Measurements from ENCODE around the gene GALNT2. TPM values are rescaled to one million over a fixed set of nuclear protein-coding genes. Genes with fewer than 3 reads are reported as not detected.

The GALNT2 gene
- total RNA-seq, 2 experiments from 2014 or later, result 59.8 to 62.4 TPM

GRCh38 chr1:230032516-230033281 is 34.3 kb upstream of the GALNT2 start:
- CTCF ChIA-PET, result no interaction called here
- Mint-ChIP-seq H3K36me3 (ENCODE audit: low read depth) (peaks cover 1% of the 10 kb centered on the region), H3K9me3 (peaks cover 8% of the 10 kb centered on the region), H3K27ac (no peak overlapping the region), H3K4me1 (ENCODE audit: low read depth) (peaks cover 29% of the 10 kb centered on the region), H3K27me3 (ENCODE audit: low read depth) (no peaks in the 10 kb centered on the region), H3K4me3 (no peak overlapping the region)
- DNase-seq, result no peak
- intact Hi-C loops (cut with micrococcal nuclease), result no loop called here

- no peak overlapping the region for H3K4me3 Mint-ChIP-seq
- no peak overlapping the region for H3K27ac Mint-ChIP-seq
- H3K36me3 Mint-ChIP-seq (ENCODE audit: low read depth), result peaks cover 1% of the 10 kb centered on the region
- no peak for DNase-seq
- intact Hi-C loops (cut with micrococcal nuclease), result no loop called here
- no peaks in the 10 kb centered on the region for H3K27me3 Mint-ChIP-seq (ENCODE audit: low read depth)
- no peaks in the 10 kb centered on the region for H3K4me1 Mint-ChIP-seq (ENCODE audit: low read depth)
- CTCF ChIA-PET, result no interaction called here
- H3K9me3 Mint-ChIP-seq, result peaks cover 8% of the 10 kb centered on the region
Observed at GRCh38 chr1:230037261-230037660, 29.8 kb upstream of the GALNT2 start.

- Mint-ChIP-seq H3K4me3 (no peak overlapping the region), H3K4me1 (ENCODE audit: low read depth) (no peaks in the 10 kb centered on the region), H3K27me3 (ENCODE audit: low read depth) (peaks cover 6% of the 10 kb centered on the region), H3K27ac (no peak overlapping the region), H3K9me3 (peaks cover 8% of the 10 kb centered on the region), H3K36me3 (ENCODE audit: low read depth) (peaks cover 1% of the 10 kb centered on the region)
- intact Hi-C loops (cut with micrococcal nuclease), result no loop called here
- CTCF ChIA-PET, result interaction anchor here (0.6 kb wide), 1 partner anchor 332 kb away, joined by 3 read pairs; no protein-coding TSS in a partner anchor
- no peak for DNase-seq
Observed at GRCh38 chr1:230040440-230040839, 26.6 kb upstream of the GALNT2 start.

GRCh38 chr1:230043081-230043480 is 24.0 kb upstream of the GALNT2 start:
- H3K9me3 Mint-ChIP-seq, result no peaks in the 10 kb centered on the region
- intact Hi-C loops (cut with micrococcal nuclease), result no loop called here
- no peak overlapping the region for H3K4me3 Mint-ChIP-seq
- no peaks in the 10 kb centered on the region for H3K4me1 Mint-ChIP-seq (ENCODE audit: low read depth)
- no peaks in the 10 kb centered on the region for H3K36me3 Mint-ChIP-seq (ENCODE audit: low read depth)
- CTCF ChIA-PET, result no interaction called here
- H3K27me3 Mint-ChIP-seq (ENCODE audit: low read depth), result peaks cover 6% of the 10 kb centered on the region
- H3K27ac Mint-ChIP-seq, result no peak overlapping the region
- DNase-seq, result no peak

- no peaks in the 10 kb centered on the region for H3K9me3 Mint-ChIP-seq
- peaks cover 6% of the 10 kb centered on the region for H3K27me3 Mint-ChIP-seq (ENCODE audit: low read depth)
- DNase-seq, result no peak
- H3K4me3 Mint-ChIP-seq, result no peak overlapping the region
- H3K27ac Mint-ChIP-seq, result no peak overlapping the region
- no peaks in the 10 kb centered on the region for H3K36me3 Mint-ChIP-seq (ENCODE audit: low read depth)
- intact Hi-C loops (cut with micrococcal nuclease), result no loop called here
- CTCF ChIA-PET, result no interaction called here
- no peaks in the 10 kb centered on the region for H3K4me1 Mint-ChIP-seq (ENCODE audit: low read depth)
Observed at GRCh38 chr1:230044729-230045128, 22.3 kb upstream of the GALNT2 start.

GRCh38 chr1:230047114-230047865 is 19.7 kb upstream of the GALNT2 start:
- CTCF ChIA-PET, result no interaction called here
- intact Hi-C loops (cut with micrococcal nuclease), result no loop called here
- peaks cover 3% of the 10 kb centered on the region for H3K4me1 Mint-ChIP-seq (ENCODE audit: low read depth)
- DNase-seq, result no peak
- no peak overlapping the region for H3K4me3 Mint-ChIP-seq
- H3K9me3 Mint-ChIP-seq, result peaks cover 3% of the 10 kb centered on the region
- no peak overlapping the region for H3K27ac Mint-ChIP-seq
- H3K27me3 Mint-ChIP-seq (ENCODE audit: low read depth), result peaks cover 6% of the 10 kb centered on the region
- H3K36me3 Mint-ChIP-seq (ENCODE audit: low read depth), result no peaks in the 10 kb centered on the region

- peaks cover 3% of the 10 kb centered on the region for H3K9me3 Mint-ChIP-seq
- no peak for DNase-seq
- H3K4me3 Mint-ChIP-seq, result no peak overlapping the region
- no peaks in the 10 kb centered on the region for H3K36me3 Mint-ChIP-seq (ENCODE audit: low read depth)
- CTCF ChIA-PET, result no interaction called here
- intact Hi-C loops (cut with micrococcal nuclease), result no loop called here
- H3K27ac Mint-ChIP-seq, result no peak overlapping the region
- H3K4me1 Mint-ChIP-seq (ENCODE audit: low read depth), result peaks cover 3% of the 10 kb centered on the region
- peaks cover 2% of the 10 kb centered on the region for H3K27me3 Mint-ChIP-seq (ENCODE audit: low read depth)
Observed at GRCh38 chr1:230048322-230048721, 18.7 kb upstream of the GALNT2 start.

- Mint-ChIP-seq H3K27ac (no peak overlapping the region), H3K9me3 (peaks cover 3% of the 10 kb centered on the region), H3K4me3 (no peak overlapping the region), H3K27me3 (ENCODE audit: low read depth) (no peaks in the 10 kb centered on the region), H3K4me1 (ENCODE audit: low read depth) (peaks cover 3% of the 10 kb centered on the region), H3K36me3 (ENCODE audit: low read depth) (no peaks in the 10 kb centered on the region)
- intact Hi-C loops (cut with micrococcal nuclease), result no loop called here
- no peak for DNase-seq
- CTCF ChIA-PET, result no interaction called here
Observed at GRCh38 chr1:230048922-230049321, 18.1 kb upstream of the GALNT2 start.

- Mint-ChIP-seq H3K4me1 (ENCODE audit: low read depth) (peaks cover 3% of the 10 kb centered on the region), H3K27me3 (ENCODE audit: low read depth) (no peaks in the 10 kb centered on the region), H3K4me3 (no peak overlapping the region), H3K9me3 (peaks cover 3% of the 10 kb centered on the region), H3K36me3 (ENCODE audit: low read depth) (no peaks in the 10 kb centered on the region), H3K27ac (no peak overlapping the region)
- DNase-seq, result no peak
- intact Hi-C loops (cut with micrococcal nuclease), result loop anchor here (10.0 kb wide), 1 partner anchor 195 kb away; no protein-coding TSS in a partner anchor
- CTCF ChIA-PET, result no interaction called here
Observed at GRCh38 chr1:230049731-230050130, 17.3 kb upstream of the GALNT2 start.

GRCh38 chr1:230050973-230051735 is 15.9 kb upstream of the GALNT2 start:
- H3K36me3 Mint-ChIP-seq (ENCODE audit: low read depth), result no peaks in the 10 kb centered on the region
- CTCF ChIA-PET, result no interaction called here
- H3K27me3 Mint-ChIP-seq (ENCODE audit: low read depth), result no peaks in the 10 kb centered on the region
- no peak overlapping the region for H3K4me3 Mint-ChIP-seq
- DNase-seq, result no peak
- intact Hi-C loops (cut with micrococcal nuclease), result loop anchor here (10.0 kb wide), 1 partner anchor 196 kb away; no protein-coding TSS in a partner anchor
- no peak overlapping the region for H3K27ac Mint-ChIP-seq
- H3K9me3 Mint-ChIP-seq, result peaks cover 3% of the 10 kb centered on the region
- peaks cover 3% of the 10 kb centered on the region for H3K4me1 Mint-ChIP-seq (ENCODE audit: low read depth)

- CTCF ChIA-PET, result no interaction called here
- Mint-ChIP-seq H3K36me3 (ENCODE audit: low read depth) (no peaks in the 10 kb centered on the region), H3K27me3 (ENCODE audit: low read depth) (no peaks in the 10 kb centered on the region), H3K27ac (no peak overlapping the region), H3K4me3 (no peak overlapping the region), H3K9me3 (peaks cover 3% of the 10 kb centered on the region), H3K4me1 (ENCODE audit: low read depth) (peaks cover 3% of the 10 kb centered on the region)
- DNase-seq, result no peak
- intact Hi-C loops (cut with micrococcal nuclease), result loop anchor here (10.0 kb wide), 1 partner anchor 197 kb away; no protein-coding TSS in a partner anchor
Observed at GRCh38 chr1:230052018-230052417, 15.0 kb upstream of the GALNT2 start.

- H3K9me3 Mint-ChIP-seq, result peaks cover 3% of the 10 kb centered on the region
- H3K36me3 Mint-ChIP-seq (ENCODE audit: low read depth), result no peaks in the 10 kb centered on the region
- no peak overlapping the region for H3K27ac Mint-ChIP-seq
- CTCF ChIA-PET, result no interaction called here
- H3K4me1 Mint-ChIP-seq (ENCODE audit: low read depth), result peaks cover 3% of the 10 kb centered on the region
- H3K4me3 Mint-ChIP-seq, result no peak overlapping the region
- intact Hi-C loops (cut with micrococcal nuclease), result loop anchor here (10.0 kb wide), 1 partner anchor 198 kb away; no protein-coding TSS in a partner anchor
- H3K27me3 Mint-ChIP-seq (ENCODE audit: low read depth), result peaks cover 3% of the 10 kb centered on the region
- no peak for DNase-seq
Observed at GRCh38 chr1:230052665-230053064, 14.4 kb upstream of the GALNT2 start.
